ACC112 (cell line): ENCODE results near the gene ITSN2.

ENCODE experiments used
- H2AFZ ChIP-seq: fragments of 200-600 bp; sonication (generic); one replicate; pipeline ENCODE4 v1.6.0; 2017; ENCODE audit warnings: antibody characterized with exemption, low read length; ENCODE audit not compliant: unreplicated experiment
- H3K27ac ChIP-seq: fragments of 200-600 bp; sonication (generic); 2 replicates; pipeline ENCODE4 v1.5.1; 2014; ENCODE audit warnings: low read depth, mild to moderate bottlenecking, antibody characterized with exemption, low read length, moderate library complexity
- H3K27me3 ChIP-seq: fragments of 200-600 bp; sonication (generic); 2 replicates; pipeline ENCODE4 v1.6.1; 2014; ENCODE audit warnings: mild to moderate bottlenecking, antibody characterized with exemption, low read length, moderate library complexity, mixed read lengths; ENCODE audit not compliant: insufficient read depth
- H3K36me3 ChIP-seq: fragments of 200-600 bp; sonication (generic); 2 replicates; pipeline ENCODE4 v1.6.1; 2016; ENCODE audit warnings: mild to moderate bottlenecking, antibody characterized with exemption, low read length, moderate library complexity, mixed read lengths; ENCODE audit not compliant: insufficient read depth
- H3K4me1 ChIP-seq: fragments of 200-600 bp; sonication (generic); one replicate; pipeline ENCODE4 v1.6.1; 2016; ENCODE audit warnings: low read length, mixed read lengths; ENCODE audit not compliant: insufficient read depth, unreplicated experiment, control insufficient read depth
- H3K4me3 ChIP-seq: fragments of 200-600 bp; sonication (generic); 2 replicates; pipeline ENCODE4 v1.5.1; 2014; ENCODE audit warnings: mild to moderate bottlenecking, low read depth, low read length
- H3K79me2 ChIP-seq: fragments of 200-600 bp; sonication (generic); one replicate; pipeline ENCODE4 v1.6.0; 2016; ENCODE audit warnings: low read length; ENCODE audit not compliant: control insufficient read depth, unreplicated experiment, insufficient read depth

ITSN2 gene

GRCh38 chr2:24221343-24222050 is 138.8 kb downstream of the ITSN2 start:
- H3K4me1 ChIP-seq, result no peaks in the 10 kb centered on the region
- H2AFZ ChIP-seq, result no peak overlapping the region
- H3K27ac ChIP-seq, result no peak overlapping the region
- H3K27me3 ChIP-seq, result no peaks in the 10 kb centered on the region
- no peaks in the 10 kb centered on the region for H3K36me3 ChIP-seq
- no peaks in the 10 kb centered on the region for H3K79me2 ChIP-seq
- H3K4me3 ChIP-seq, result no peak overlapping the region

DNA sequence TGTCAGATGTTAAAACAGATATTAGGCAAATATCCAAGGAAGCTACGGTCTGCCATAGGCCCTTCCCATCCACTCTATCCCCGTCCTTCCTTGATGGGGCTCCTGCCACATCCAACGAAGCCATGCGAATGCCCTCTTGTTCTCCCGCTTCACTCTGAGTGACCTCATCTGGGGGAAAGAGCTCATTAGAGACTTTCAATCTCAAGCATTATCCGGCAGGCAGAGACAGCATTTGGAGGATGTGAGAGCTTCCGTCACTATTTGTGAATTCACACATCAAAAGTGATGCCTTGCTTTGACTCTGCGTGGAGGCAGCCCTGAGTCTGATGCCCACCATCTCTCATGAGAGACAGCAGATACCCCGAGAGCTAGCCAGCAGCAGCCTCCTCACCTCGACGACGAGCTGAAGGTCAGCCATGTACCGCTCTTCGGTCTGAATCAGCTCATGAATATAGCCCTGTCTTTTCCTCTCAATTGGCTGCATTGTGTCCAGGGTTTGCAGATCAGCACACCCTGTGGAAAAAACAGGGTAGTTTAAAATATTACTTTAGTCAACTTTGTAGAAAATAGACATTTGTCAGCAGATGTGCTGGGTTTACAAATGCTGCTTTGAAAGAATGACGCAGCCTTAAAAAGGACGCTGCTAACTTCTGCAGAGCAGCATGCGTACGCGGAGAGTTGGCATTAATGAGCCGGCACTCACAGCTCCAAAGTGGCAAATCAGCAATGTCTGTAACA is 139.6 kb downstream of the ITSN2 start:
- H3K4me3 ChIP-seq, result no peak overlapping the region
- no peak overlapping the region for H3K27ac ChIP-seq
- no peaks in the 10 kb centered on the region for H3K79me2 ChIP-seq
- no peaks in the 10 kb centered on the region for H3K4me1 ChIP-seq
- H3K36me3 ChIP-seq, result peaks cover 5% of the 10 kb centered on the region; the same call in 1 of the 2 replicates
- no peak overlapping the region for H2AFZ ChIP-seq
- H3K27me3 ChIP-seq, result no peaks in the 10 kb centered on the region

DNA sequence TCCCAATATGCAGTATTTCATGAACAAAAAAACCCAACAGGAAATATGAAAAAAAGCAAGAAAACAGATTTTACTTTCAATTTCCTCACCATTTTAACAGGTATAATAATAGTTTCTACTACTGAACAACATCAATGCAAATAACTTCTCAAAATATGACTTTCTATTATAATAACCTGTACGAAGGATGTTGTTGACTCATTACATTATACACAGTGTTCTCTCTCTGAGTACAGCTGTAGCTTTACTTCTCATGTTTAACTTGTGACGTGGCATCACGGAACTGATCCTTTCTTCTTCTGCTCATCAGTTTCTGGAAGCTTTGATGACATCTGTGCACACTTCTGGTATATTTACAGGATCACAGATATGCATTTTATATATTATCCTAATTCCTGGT is 145.5 kb downstream of the ITSN2 start:
- Histone ChIP-seq H2AFZ (no peak overlapping the region), H3K36me3 (peaks cover 5% of the 10 kb centered on the region; the same call in 1 of the 2 replicates)

GRCh38 chr2:24211408-24211807 is 148.9 kb downstream of the ITSN2 start:
- Histone ChIP-seq H3K4me3 (no peak overlapping the region), H3K27ac (no peak overlapping the region), H3K27me3 (no peaks in the 10 kb centered on the region), H3K79me2 (no peaks in the 10 kb centered on the region), H2AFZ (no peak overlapping the region), H3K36me3 (peaks cover 5% of the 10 kb centered on the region; the same call in 1 of the 2 replicates), H3K4me1 (no peaks in the 10 kb centered on the region)

More for the DNA sequence above, 145.5 kb downstream of the ITSN2 start:
- H3K79me2 ChIP-seq, result no peaks in the 10 kb centered on the region
- no peak overlapping the region for H3K27ac ChIP-seq
- H3K4me1 ChIP-seq, result no peaks in the 10 kb centered on the region
- H3K27me3 ChIP-seq, result no peaks in the 10 kb centered on the region
- H3K4me3 ChIP-seq, result no peak overlapping the region

DNA sequence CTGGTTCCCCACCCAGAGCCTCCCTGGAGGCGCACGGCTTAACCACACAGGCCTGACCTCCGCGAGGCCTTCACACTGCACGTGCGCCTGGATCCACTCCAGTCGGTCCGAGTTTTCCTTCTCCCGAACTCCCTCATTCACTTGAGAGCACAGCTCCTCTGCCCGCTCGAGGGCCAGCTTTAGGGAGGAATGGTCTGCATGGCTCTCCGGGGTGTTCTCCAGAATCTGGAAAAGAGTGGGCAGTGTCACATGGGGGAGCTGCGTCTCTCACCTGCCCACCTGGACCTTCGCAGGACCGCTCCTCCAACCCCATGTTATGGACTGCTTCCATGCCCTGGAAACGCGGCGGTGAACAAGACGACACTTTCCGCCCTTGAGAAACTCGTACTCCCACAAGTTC is 149.6 kb downstream of the ITSN2 start:
- H3K4me3 ChIP-seq, result no peak overlapping the region
- H3K27me3 ChIP-seq, result no peaks in the 10 kb centered on the region
- no peaks in the 10 kb centered on the region for H3K4me1 ChIP-seq
- H2AFZ ChIP-seq, result no peak overlapping the region
- H3K36me3 ChIP-seq, result peaks cover under 1% of the 10 kb centered on the region; the same call in 1 of the 2 replicates
- H3K27ac ChIP-seq, result no peak overlapping the region
- no peaks in the 10 kb centered on the region for H3K79me2 ChIP-seq

DNA sequence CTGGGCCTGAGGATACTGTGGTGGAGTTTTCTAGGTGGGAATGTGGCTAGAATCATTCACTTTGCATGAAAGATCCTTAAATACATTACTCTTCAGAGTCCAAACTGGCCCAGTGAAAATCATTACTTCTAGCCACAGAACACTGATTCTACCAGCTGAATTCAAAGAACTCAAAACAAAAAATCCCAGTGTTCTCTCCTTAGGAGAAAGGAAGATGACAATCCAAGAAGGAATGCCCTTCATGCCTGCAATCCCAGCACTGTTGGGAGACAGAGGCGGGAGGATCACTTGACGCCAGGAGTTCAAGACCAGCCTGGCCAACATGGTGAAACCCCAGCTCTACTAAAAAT is 150.3 kb downstream of the ITSN2 start:
- Histone ChIP-seq H3K27me3 (no peaks in the 10 kb centered on the region), H3K4me1 (no peaks in the 10 kb centered on the region), H3K4me3 (no peak overlapping the region), H2AFZ (no peak overlapping the region), H3K79me2 (no peaks in the 10 kb centered on the region), H3K27ac (no peak overlapping the region), H3K36me3 (no peaks in the 10 kb centered on the region)

DNA sequence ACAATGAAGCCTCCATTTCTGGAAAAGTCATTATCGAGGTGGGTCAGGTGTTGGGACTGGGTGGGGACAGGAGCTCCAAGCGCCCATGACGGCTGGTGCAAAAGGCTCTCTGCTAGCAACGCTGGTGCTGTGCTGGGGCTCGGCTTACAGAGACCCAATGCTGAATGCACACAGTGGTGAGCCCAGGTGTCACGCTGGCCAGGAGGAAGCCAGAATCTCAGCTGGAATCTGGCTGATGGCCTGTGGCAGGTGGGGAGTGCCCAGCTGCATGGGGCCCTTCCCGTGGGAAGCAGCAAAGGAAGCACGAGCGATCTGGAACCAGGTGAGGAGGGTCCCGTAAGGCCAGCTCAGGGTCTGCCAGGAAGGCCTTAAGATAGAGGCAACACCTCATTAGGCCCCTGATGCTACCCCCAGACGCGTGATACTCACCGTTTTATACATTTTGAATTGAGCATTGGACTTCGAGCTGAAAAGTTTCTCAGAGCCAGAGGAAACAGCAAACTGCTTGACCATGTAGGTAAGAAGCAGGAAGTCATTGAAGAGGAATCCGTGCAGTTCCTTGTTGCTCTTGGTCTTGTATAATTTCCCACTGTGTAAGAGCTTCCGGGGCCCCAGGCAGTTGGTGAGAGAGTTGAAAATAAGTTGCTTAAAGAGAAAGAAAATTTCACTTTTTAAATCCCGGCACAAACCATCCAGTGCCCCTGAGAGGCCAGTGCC is 150.8 kb downstream of the ITSN2 start:
- no peaks in the 10 kb centered on the region for H3K36me3 ChIP-seq
- H3K27ac ChIP-seq, result no peak overlapping the region
- no peak overlapping the region for H2AFZ ChIP-seq
- H3K4me1 ChIP-seq, result no peaks in the 10 kb centered on the region
- H3K4me3 ChIP-seq, result no peak overlapping the region
- H3K79me2 ChIP-seq, result no peaks in the 10 kb centered on the region
- no peaks in the 10 kb centered on the region for H3K27me3 ChIP-seq

GRCh38 chr2:24208490-24208889 is 151.8 kb downstream of the ITSN2 start:
- Histone ChIP-seq H3K4me1 (no peaks in the 10 kb centered on the region), H2AFZ (no peak overlapping the region), H3K4me3 (no peak overlapping the region), H3K36me3 (no peaks in the 10 kb centered on the region), H3K79me2 (no peaks in the 10 kb centered on the region), H3K27me3 (no peaks in the 10 kb centered on the region), H3K27ac (no peak overlapping the region)

DNA sequence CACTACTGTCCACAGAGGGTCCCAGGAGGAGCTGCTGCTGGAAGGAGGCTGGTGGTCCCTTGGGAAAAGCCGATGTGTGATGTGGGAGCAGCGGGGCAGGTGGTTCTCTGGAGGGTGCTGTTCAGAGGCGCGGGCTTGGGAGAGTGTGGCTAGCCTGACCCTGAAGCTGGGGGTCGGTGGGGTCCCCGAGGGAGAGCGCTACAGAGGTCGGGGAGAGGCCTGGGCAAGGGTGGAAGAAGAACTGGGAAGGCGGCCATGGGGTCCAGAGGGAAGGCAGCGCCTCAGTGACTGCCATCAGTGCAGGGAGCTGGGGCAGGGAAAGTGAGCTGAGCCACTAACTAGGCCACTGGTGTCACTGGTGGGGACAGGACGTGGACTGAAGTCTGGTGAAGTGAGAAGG is 153.0 kb downstream of the ITSN2 start:
- H3K27ac ChIP-seq, result no peak overlapping the region
- H3K4me3 ChIP-seq, result no peak overlapping the region
- H3K4me1 ChIP-seq, result no peaks in the 10 kb centered on the region
- no peaks in the 10 kb centered on the region for H3K79me2 ChIP-seq
- no peaks in the 10 kb centered on the region for H3K27me3 ChIP-seq
- no peaks in the 10 kb centered on the region for H3K36me3 ChIP-seq
- H2AFZ ChIP-seq, result no peak overlapping the region

- Histone ChIP-seq H3K27ac (no peak overlapping the region), H3K4me3 (no peak overlapping the region), H2AFZ (no peak overlapping the region), H3K27me3 (no peaks in the 10 kb centered on the region), H3K4me1 (no peaks in the 10 kb centered on the region), H3K79me2 (no peaks in the 10 kb centered on the region), H3K36me3 (no peaks in the 10 kb centered on the region)
Measured at GRCh38 chr2:24206714-24207113, 153.6 kb downstream of the ITSN2 start.
